Body of pancreas (tissue), 4 donors: ENCODE results near the gene TMEM151A. TPM values are rescaled to one million over a fixed set of nuclear protein-coding genes. Genes with fewer than 3 reads are reported as not detected.
A peak's percentile ranks its signal among the peaks of the same experiment; 100 is the strongest.

Source experiments
- ATAC-seq: fragments of 150-250 bp; one replicate; pipeline ENCODE4 v1.9.1; 2016
- DNase-seq, 4 donors: peaks; one replicate each; pipeline ENCODE4 v3.0.0-alpha.2; 2019
- H3K27ac ChIP-seq, 4 donors: fragments of 200-600 bp; sonication (generic); 1 replicate in 3 of 4; 2 replicates in 1 of 4; pipeline versions ENCODE4 v1.5.1 to v1.6.1; 2016 to 2019; ENCODE audit warnings: mild to moderate bottlenecking in 1 of 4, mixed read lengths in 1 of 4, moderate library complexity in 1 of 4
- H3K27me3 ChIP-seq, 2 donors: fragments of 200-600 bp; sonication (generic); one replicate each; pipeline ENCODE4 v1.6.0; 2016; ENCODE audit warnings: mild to moderate bottlenecking in 1 of 2
- H3K36me3 ChIP-seq, 2 donors: fragments of 200-600 bp; sonication (generic); replicated peaks in 1 of 2; 2 replicates each; pipeline ENCODE4 v1.5.1; 2016; ENCODE audit warnings: low read depth in 2 of 2; ENCODE audit not compliant: insufficient read depth in 1 of 2
- H3K4me1 ChIP-seq: fragments of 200-600 bp; sonication (generic); one replicate; pipeline ENCODE4 v1.6.0; 2016
- H3K4me3 ChIP-seq, 2 donors: fragments of 200-600 bp; sonication (generic); 1 replicate in 1 of 2; 2 replicates in 1 of 2; pipeline ENCODE4 v1.5.1; 2016 to 2019
- H3K9me3 ChIP-seq, 3 donors: fragments of 200-600 bp; sonication (generic); 1 replicate in 2 of 3; 2 replicates in 1 of 3; pipeline ENCODE4 v1.5.1; 2016
- CTCF ChIP-seq, 7 experiments: fragments of 450-650 bp in 4 of 7; fragments of 200-600 bp in 3 of 7; sonication (generic) in 3 of 7; IDR thresholded peaks; one replicate each; pipeline ENCODE4 v1.5.1; 2016 to 2019; ENCODE audit warnings: antibody characterized with exemption in 7 of 7
- POLR2A ChIP-seq, 3 donors: fragments of 450-650 bp; IDR thresholded peaks; one replicate each; pipeline ENCODE4 v1.6.1; 2016; ENCODE audit warnings: antibody characterized with exemption in 3 of 3, mild to moderate bottlenecking in 2 of 3
- WGBS, 2 donors: methylation state at CpG; one replicate each; pipeline ENCODE4 v1.1.5; 2017; 5-methylcytosine and 5-hydroxymethylcytosine counted together
- intact Hi-C: fragments of 100-400 bp; cut with DNase I; formaldehyde crosslinking; loops from one replicate; pipeline ENCODE4 v1.15.1; 2023
- total RNA-seq, 2 donors: library from RNA; depleted of rRNA; stranded (reverse); fragments of >200 nt; gene quantifications; one replicate each; pipeline ENCODE4 v1.1.0, GENCODE V29; 2016

Gene TMEM151A
- total RNA-seq, 2 donors from 2014 or later, result 1.6 to 2.1 TPM

- TF ChIP-seq CTCF (IDR thresholded peaks at IDR 0.05) (no peak), POLR2A (IDR thresholded peaks at IDR 0.05) (no peak)
- Histone ChIP-seq H3K9me3 (no peaks in the 10 kb centered on the region), H3K27me3 (no peaks in the 10 kb centered on the region), H3K27ac (no peak overlapping the region), H3K36me3 (peaks cover 0 to 7% of the 10 kb centered on the region in 2 donors), H3K4me3 (no peak overlapping the region), H3K4me1 (peaks cover 20% of the 10 kb centered on the region)
- no peak for DNase-seq
- intact Hi-C loops, result loop anchor here (5.0 kb wide), 1 partner anchor 41 kb away; no protein-coding TSS in a partner anchor
- no peak for ATAC-seq
- 90 to 92% methylated on average over 3 to 4 of the region's 4 CpGs for WGBS, 2 donors
Measured at GRCh38 chr11:66263231-66263630, 28.5 kb upstream of the TMEM151A start.

GRCh38 chr11:66263785-66264184, 27.9 kb upstream of the TMEM151A start:
- Histone ChIP-seq H3K36me3 (peaks cover 0 to 7% of the 10 kb centered on the region in 2 donors), H3K9me3 (no peaks in the 10 kb centered on the region), H3K4me3 (no peak overlapping the region), H3K27ac (no peak overlapping the region), H3K4me1 (peaks cover 15% of the 10 kb centered on the region), H3K27me3 (no peaks in the 10 kb centered on the region)
- intact Hi-C loops, result loop anchor here (5.0 kb wide), 1 partner anchor 41 kb away; no protein-coding TSS in a partner anchor
- no peak for DNase-seq
- 95 to 100% methylated on average over 5 to 10 of the region's 10 CpGs for WGBS, 2 donors
- TF ChIP-seq POLR2A (IDR thresholded peaks at IDR 0.05), result no peak
- TF ChIP-seq CTCF (IDR thresholded peaks at IDR 0.05), result no peak
- no peak for ATAC-seq

GRCh38 chr11:66264383-66264782, 27.3 kb upstream of the TMEM151A start:
- H3K36me3 ChIP-seq, result peaks cover 0 to 7% of the 10 kb centered on the region in 2 donors
- intact Hi-C loops, result loop anchor here (5.0 kb wide), 1 partner anchor 42 kb away; no protein-coding TSS in a partner anchor
- H3K4me1 ChIP-seq, result peaks cover 16% of the 10 kb centered on the region

GRCh38 chr11:66264914-66265313, 26.8 kb upstream of the TMEM151A start:
- ATAC-seq (no peak), DNase-seq (no peak)
- TF ChIP-seq POLR2A (IDR thresholded peaks at IDR 0.05) (no peak), CTCF (IDR thresholded peaks at IDR 0.05) (peak in 3 of 7 experiments; percentile 7 to 11 (median 7))
- Histone ChIP-seq H3K4me3 (no peak overlapping the region), H3K36me3 (peaks cover 0 to 7% of the 10 kb centered on the region in 2 donors), H3K27ac (no peak overlapping the region), H3K9me3 (no peaks in the 10 kb centered on the region), H3K4me1 (peaks cover 21% of the 10 kb centered on the region), H3K27me3 (no peaks in the 10 kb centered on the region)
- 74 to 77% methylated on average over 12 of the region's 12 CpGs for WGBS, 2 donors
- intact Hi-C loops, result loop anchor here (5.0 kb wide), 1 partner anchor 43 kb away; no protein-coding TSS in a partner anchor

More at GRCh38 chr11:66264383-66264782, 27.3 kb upstream of the TMEM151A start:
- Histone ChIP-seq H3K9me3 (no peaks in the 10 kb centered on the region), H3K27me3 (no peaks in the 10 kb centered on the region), H3K4me3 (no peak overlapping the region), H3K27ac (no peak overlapping the region)
- WGBS, 2 donors, result 85 to 91% methylated on average over 6 to 8 of the region's 8 CpGs
- DNase-seq, result no peak
- no peak for ATAC-seq
- TF ChIP-seq CTCF (IDR thresholded peaks at IDR 0.05), result no peak
- TF ChIP-seq POLR2A (IDR thresholded peaks at IDR 0.05), result no peak
